Ascending aorta (tissue), 2 donors: ENCODE data around the gene SHROOM2. TPM values are rescaled to one million over a fixed set of nuclear protein-coding genes. Genes with fewer than 3 reads are reported as not detected.

ENCODE experiments used
- DNase-seq, 2 donors: peaks; one replicate each; pipeline ENCODE4 v3.0.0-alpha.2; 2019; ENCODE audit warnings: low spot score in 2 of 2
- H3K27ac ChIP-seq, 2 donors: fragments of 200-600 bp; sonication (generic); one replicate each; pipeline ENCODE4 v1.5.1; 2016 to 2017; ENCODE audit warnings: mild to moderate bottlenecking in 1 of 2
- H3K27me3 ChIP-seq: fragments of 200-600 bp; sonication (generic); one replicate; pipeline ENCODE4 v1.5.1; 2017
- H3K36me3 ChIP-seq, 2 donors: fragments of 200-600 bp; sonication (generic); one replicate each; pipeline ENCODE4 v1.5.1; 2016
- H3K4me1 ChIP-seq, 2 donors: fragments of 200-600 bp; sonication (generic); one replicate each; pipeline ENCODE4 v1.5.1; 2016 to 2017; ENCODE audit warnings: mild to moderate bottlenecking in 1 of 2
- H3K4me3 ChIP-seq, 2 donors: fragments of 200-600 bp; sonication (generic); one replicate each; pipeline ENCODE4 v1.5.1; 2016 to 2017; ENCODE audit warnings: mild to moderate bottlenecking in 1 of 2
- H3K9me3 ChIP-seq, 2 donors: fragments of 200-600 bp; sonication (generic); one replicate each; pipeline ENCODE4 v1.5.1; 2016
- intact Hi-C: fragments of 100-400 bp; cut with DNase I; formaldehyde crosslinking; loops from one replicate; pipeline ENCODE4 v1.15.1; 2023
- total RNA-seq: library from RNA; depleted of rRNA; stranded (reverse); fragments of >200 nt; gene quantifications from one replicate; pipeline ENCODE4 v1.1.0, GENCODE V29; 2016
- TF ChIP-seq, protein P1 (sequence below), 3 experiments: fragments of 200-600 bp in 2 of 3; fragments of 450-650 bp in 1 of 3; sonication (generic) in 2 of 3; IDR thresholded peaks; one replicate each; pipeline ENCODE4 v1.5.1; 2016 to 2019; ENCODE audit warnings: antibody characterized with exemption in 3 of 3, mild to moderate bottlenecking in 1 of 3, moderate library complexity in 1 of 3

Gene SHROOM2
- total RNA-seq, 1 donor from 2014 or later, result 7.5 TPM

DNA sequence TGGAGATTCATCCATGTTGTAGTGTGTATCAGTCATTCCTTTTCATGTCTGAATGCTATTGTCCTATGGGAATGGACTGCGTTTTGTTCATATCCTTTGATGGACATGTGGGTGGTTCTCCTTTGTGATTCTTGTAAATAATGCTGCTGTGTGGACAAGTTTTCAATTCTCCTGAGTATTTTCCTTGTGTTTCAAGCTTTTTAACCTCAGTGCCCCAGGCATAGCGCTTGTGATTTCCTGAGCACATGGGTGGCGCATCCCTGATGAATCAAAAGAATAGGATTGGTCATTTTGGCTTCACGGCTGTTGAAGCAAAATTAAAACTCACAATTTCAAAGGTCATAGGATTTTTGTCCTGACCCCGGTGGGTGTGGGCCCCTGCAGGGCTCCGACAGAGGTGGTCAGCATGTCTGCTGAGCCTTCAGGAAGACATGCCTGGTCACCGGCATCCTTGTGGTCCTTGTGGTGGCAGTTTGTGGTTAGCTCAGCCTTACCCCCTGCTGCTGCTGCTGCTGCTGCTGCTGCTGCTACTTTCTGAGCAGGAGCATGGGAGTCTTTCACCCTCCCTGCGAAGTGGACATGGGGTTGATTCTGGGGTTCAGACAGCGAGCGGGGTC is 30.0 kb downstream of the SHROOM2 start:
- no peak overlapping the region for H3K27ac ChIP-seq
- H3K36me3 ChIP-seq, result no peaks in the 10 kb centered on the region
- intact Hi-C loops, result no loop called here
- no peaks in the 10 kb centered on the region for H3K9me3 ChIP-seq
- DNase-seq, result no peak
- TF ChIP-seq, protein P1, sequence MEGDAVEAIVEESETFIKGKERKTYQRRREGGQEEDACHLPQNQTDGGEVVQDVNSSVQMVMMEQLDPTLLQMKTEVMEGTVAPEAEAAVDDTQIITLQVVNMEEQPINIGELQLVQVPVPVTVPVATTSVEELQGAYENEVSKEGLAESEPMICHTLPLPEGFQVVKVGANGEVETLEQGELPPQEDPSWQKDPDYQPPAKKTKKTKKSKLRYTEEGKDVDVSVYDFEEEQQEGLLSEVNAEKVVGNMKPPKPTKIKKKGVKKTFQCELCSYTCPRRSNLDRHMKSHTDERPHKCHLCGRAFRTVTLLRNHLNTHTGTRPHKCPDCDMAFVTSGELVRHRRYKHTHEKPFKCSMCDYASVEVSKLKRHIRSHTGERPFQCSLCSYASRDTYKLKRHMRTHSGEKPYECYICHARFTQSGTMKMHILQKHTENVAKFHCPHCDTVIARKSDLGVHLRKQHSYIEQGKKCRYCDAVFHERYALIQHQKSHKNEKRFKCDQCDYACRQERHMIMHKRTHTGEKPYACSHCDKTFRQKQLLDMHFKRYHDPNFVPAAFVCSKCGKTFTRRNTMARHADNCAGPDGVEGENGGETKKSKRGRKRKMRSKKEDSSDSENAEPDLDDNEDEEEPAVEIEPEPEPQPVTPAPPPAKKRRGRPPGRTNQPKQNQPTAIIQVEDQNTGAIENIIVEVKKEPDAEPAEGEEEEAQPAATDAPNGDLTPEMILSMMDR (IDR thresholded peaks at IDR 0.05), result no peak
- H3K4me3 ChIP-seq, result no peak overlapping the region
- no peaks in the 10 kb centered on the region for H3K27me3 ChIP-seq
- no peaks in the 10 kb centered on the region for H3K4me1 ChIP-seq

DNA sequence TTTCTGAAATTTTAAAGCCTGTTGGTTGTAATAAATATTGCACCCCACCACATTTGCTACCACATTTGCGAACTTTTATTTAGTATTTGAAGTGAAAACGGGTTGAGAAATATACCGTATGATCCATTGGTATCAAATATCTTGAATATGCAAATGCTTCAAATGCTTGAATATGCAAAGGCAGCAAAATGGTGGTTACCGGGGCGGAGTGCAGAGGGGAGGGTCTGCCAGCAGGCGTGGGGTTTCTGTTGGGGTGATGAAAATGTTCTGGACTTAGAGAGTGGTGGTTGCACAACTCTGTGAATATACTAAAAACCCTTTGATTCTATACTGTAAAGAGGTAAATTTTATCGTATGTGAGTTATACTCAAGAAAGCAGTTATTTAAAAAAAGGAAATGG is 35.3 kb downstream of the SHROOM2 start:
- Histone ChIP-seq H3K4me1 (no peaks in the 10 kb centered on the region), H3K27me3 (no peaks in the 10 kb centered on the region), H3K4me3 (no peak overlapping the region), H3K9me3 (no peaks in the 10 kb centered on the region), H3K27ac (no peak overlapping the region), H3K36me3 (no peaks in the 10 kb centered on the region)
- intact Hi-C loops, result no loop called here
- no peak for DNase-seq
- TF ChIP-seq, protein P1 (IDR thresholded peaks at IDR 0.05), result no peak

DNA sequence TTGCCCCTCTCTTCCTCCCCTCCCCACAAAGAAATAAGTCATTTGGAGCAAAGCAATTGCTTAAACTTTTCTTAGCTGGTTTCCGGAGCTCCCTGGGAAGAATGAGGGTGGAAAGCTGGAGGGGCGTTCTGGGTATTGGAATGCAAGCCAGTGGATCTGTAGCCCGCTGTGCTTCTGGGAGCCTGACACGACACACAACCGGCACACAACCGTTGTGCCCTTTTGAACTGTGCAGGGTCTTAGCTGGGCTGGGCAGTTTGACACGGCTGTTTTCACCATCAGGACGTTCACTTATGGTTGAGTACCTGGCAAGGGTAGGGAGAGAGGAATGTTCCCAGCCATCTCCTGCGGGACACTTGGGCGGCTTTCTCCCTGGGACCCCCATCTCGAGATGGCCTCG is 38.3 kb downstream of the SHROOM2 start:
- H3K4me3 ChIP-seq, result no peak overlapping the region
- intact Hi-C loops, result no loop called here

DNA sequence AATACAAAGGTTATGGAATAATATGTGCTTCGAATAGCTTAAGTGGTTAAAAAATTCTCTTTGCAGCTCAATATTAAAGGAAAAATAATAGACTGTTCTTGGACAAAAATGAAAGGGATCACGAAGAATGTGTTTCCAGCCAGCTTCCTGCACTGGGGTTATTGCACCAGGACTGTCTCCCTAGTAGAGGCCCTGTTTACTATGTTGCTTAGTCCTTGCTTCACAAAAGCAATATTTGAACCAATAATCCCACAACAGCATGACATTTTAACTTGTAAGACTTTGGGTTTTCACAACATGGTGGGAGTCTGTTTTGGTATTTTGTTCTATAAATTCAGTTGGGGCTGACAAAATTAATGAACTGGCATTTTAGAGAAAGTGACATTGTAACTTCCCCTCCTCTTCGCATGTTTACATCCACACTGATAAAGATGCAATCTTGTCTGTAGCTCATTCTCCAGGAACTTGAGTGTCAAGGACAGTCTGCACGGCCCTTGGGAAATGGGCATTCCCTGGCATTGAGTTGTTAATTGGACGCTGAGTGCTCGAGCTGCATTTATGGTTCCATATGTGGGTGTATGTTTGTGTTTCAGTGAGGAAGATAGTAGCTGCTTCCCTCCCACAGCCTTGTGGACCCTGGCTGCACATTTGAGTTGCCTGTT is 39.0 kb downstream of the SHROOM2 start:
- TF ChIP-seq, protein P1 (IDR thresholded peaks at IDR 0.05), result no peak
- no peak overlapping the region for H3K27ac ChIP-seq
- intact Hi-C loops, result no loop called here
- DNase-seq, result no peak
- H3K4me1 ChIP-seq, result no peaks in the 10 kb centered on the region
- H3K27me3 ChIP-seq, result no peaks in the 10 kb centered on the region
- no peaks in the 10 kb centered on the region for H3K36me3 ChIP-seq
- H3K4me3 ChIP-seq, result no peak overlapping the region
- no peaks in the 10 kb centered on the region for H3K9me3 ChIP-seq

More for the DNA sequence above, 38.3 kb downstream of the SHROOM2 start:
- TF ChIP-seq, protein P1 (IDR thresholded peaks at IDR 0.05), result no peak
- no peaks in the 10 kb centered on the region for H3K36me3 ChIP-seq
- no peaks in the 10 kb centered on the region for H3K4me1 ChIP-seq
- no peak overlapping the region for H3K27ac ChIP-seq
- H3K27me3 ChIP-seq, result no peaks in the 10 kb centered on the region
- H3K9me3 ChIP-seq, result no peaks in the 10 kb centered on the region
- DNase-seq, result no peak

DNA sequence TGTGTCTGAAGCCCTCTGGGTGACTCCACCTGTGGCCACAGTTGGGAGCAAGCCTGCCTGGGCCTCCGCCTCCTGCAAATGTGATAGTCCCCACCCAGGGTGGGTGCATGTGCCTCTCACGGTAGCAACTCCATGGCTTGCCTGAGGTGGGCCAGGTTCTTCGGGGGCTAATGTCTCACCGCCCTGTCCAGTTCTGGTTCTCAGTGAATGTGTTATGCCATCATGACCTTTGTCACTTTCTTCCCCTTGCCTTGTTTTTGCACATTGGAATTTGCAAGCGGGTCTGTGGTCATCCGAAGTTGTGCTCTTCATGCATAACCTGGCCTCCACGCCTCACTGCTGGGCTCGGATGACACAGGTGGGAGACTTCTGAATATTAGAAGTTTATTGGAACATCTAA is 39.7 kb downstream of the SHROOM2 start:
- DNase-seq, result no peak
- Histone ChIP-seq H3K27ac (no peak overlapping the region), H3K27me3 (no peaks in the 10 kb centered on the region), H3K36me3 (no peaks in the 10 kb centered on the region), H3K4me1 (no peaks in the 10 kb centered on the region), H3K9me3 (no peaks in the 10 kb centered on the region), H3K4me3 (no peak overlapping the region)
- TF ChIP-seq, protein P1 (IDR thresholded peaks at IDR 0.05), result no peak
- intact Hi-C loops, result no loop called here
